Thyroid gland (tissue), 4 donors: Measurements from ENCODE around the gene MYL5. TPM values are rescaled to one million over a fixed set of nuclear protein-coding genes. Genes with fewer than 3 reads are reported as not detected.

ENCODE experiments used
- total RNA-seq, 4 donors: library from RNA; depleted of rRNA; stranded (reverse); fragments of >200 nt; gene quantifications; one replicate each; pipeline ENCODE4 v1.2.3, GENCODE V29; 2016

The MYL5 gene
- total RNA-seq, 4 donors from 2014 or later, result 13.0 to 17.5 (median 14.2) TPM

Other genes starting within 250 kb of the MYL5 start
- 100 to 1,000 TPM in 1 of 4 donors, 10 to 100 TPM in 3; 35.0 to 147 (median 54.2) TPM for gene ZNF721, start 175.4 kb upstream of the MYL5 start, total RNA-seq
- 100 to 1,000 TPM in 1 of 4 donors, 10 to 100 TPM in 3; 65.3 to 103 (median 80.0) TPM for gene PIGG, start 175.3 kb upstream of the MYL5 start, total RNA-seq
- gene TMEM271, start 98.2 kb upstream of the MYL5 start, total RNA-seq, result not detected
- 10 to 100 TPM in 2 of 4 donors, 1 to 10 TPM in 2; 6.4 to 26.4 (median 14.4) TPM for gene PDE6B, start 49.0 kb upstream of the MYL5 start, total RNA-seq
- gene ATP5ME, start 266 bp upstream of the MYL5 start, total RNA-seq, result 100 to 1,000 TPM in 2 of 4 donors, 10 to 100 TPM in 2; 82.2 to 144 (median 106) TPM
- 10 to 100 TPM; 14.9 to 27.1 (median 18.3) TPM for gene SLC49A3, start 14.6 kb downstream of the MYL5 start, total RNA-seq
- 10 to 100 TPM; 41.4 to 60.0 (median 50.2) TPM for gene PCGF3, start 31.3 kb downstream of the MYL5 start, total RNA-seq
- gene CPLX1, start 151.6 kb downstream of the MYL5 start, total RNA-seq, result 1 to 10 TPM in 2 of 4 donors, under 1 TPM in 1, not detected in 1; 0.75 to 3.2 (median 1.4) TPM